HepG2 (cell line): ENCODE data around the gene SLC34A3. TPM values are rescaled to one million over a fixed set of nuclear protein-coding genes. Genes with fewer than 3 reads are reported as not detected.

ENCODE experiments used
- MAF1 ChIP-seq: sonication (generic); formaldehyde crosslinking; IDR thresholded peaks from 2 replicates; pipeline ENCODE4 v1.5.0; 2020; ENCODE audit warnings: missing genetic modification reagents, borderline replicate concordance
- MAFK ChIP-seq, 2 experiments: IDR thresholded peaks in 1 of 2; conservative IDR thresholded peaks in 1 of 2; 2 replicates each; pipeline ENCODE4 v1.6.1; 2011; ENCODE audit warnings: improper control_type of control experiment in 2 of 2, low read length in 2 of 2
- NONO ChIP-seq, 2 experiments: fragments of 450-650 bp in 1 of 2; sonication (generic) in 1 of 2; formaldehyde crosslinking in 1 of 2; IDR thresholded peaks in 1 of 2; conservative IDR thresholded peaks in 1 of 2; 2 replicates each; pipeline versions ENCODE4 v1.6.1 to v1.8.0; 2017 to 2022; ENCODE audit warnings: mild to moderate bottlenecking in 1 of 2, missing genetic modification reagents in 1 of 2, moderate library complexity in 1 of 2
- ONECUT2 ChIP-seq: sonication (generic); formaldehyde crosslinking; IDR thresholded peaks from 2 replicates; pipeline ENCODE4 v1.4.0; 2020; ENCODE audit warnings: missing genetic modification reagents
- PAWR ChIP-seq: sonication (generic); formaldehyde crosslinking; IDR thresholded peaks from 2 replicates; pipeline ENCODE4 v1.4.0; 2020; ENCODE audit warnings: missing genetic modification reagents, mild to moderate bottlenecking, borderline replicate concordance
- SSRP1 ChIP-seq: IDR thresholded peaks from 2 replicates; pipeline ENCODE4 v1.6.1; 2016; ENCODE audit warnings: control low read depth
- TBP ChIP-seq: sonication (generic); formaldehyde crosslinking; IDR thresholded peaks from 2 replicates; pipeline ENCODE4 v1.5.0; 2020; ENCODE audit warnings: missing genetic modification reagents
- TIGD3 ChIP-seq: sonication (generic); formaldehyde crosslinking; IDR thresholded peaks from 2 replicates; pipeline ENCODE4 v1.5.1; 2020; ENCODE audit warnings: mild to moderate bottlenecking, missing genetic modification reagents, borderline replicate concordance
- ZBTB49 ChIP-seq: sonication (generic); formaldehyde crosslinking; IDR thresholded peaks from 2 replicates; pipeline ENCODE4 v1.4.0; 2020; ENCODE audit warnings: missing genetic modification reagents, borderline replicate concordance
- ZNF280D ChIP-seq: sonication (generic); formaldehyde crosslinking; IDR thresholded peaks from 2 replicates; pipeline ENCODE4 v1.5.1; 2020; ENCODE audit warnings: mild to moderate bottlenecking, missing genetic modification reagents
- ZNF547 ChIP-seq: sonication (generic); formaldehyde crosslinking; IDR thresholded peaks from 2 replicates; pipeline ENCODE4 v1.5.1; 2020; ENCODE audit warnings: mild to moderate bottlenecking, missing genetic modification reagents
- ZNF574 ChIP-seq: sonication (generic); formaldehyde crosslinking; IDR thresholded peaks from 2 replicates; pipeline ENCODE4 v1.4.0; 2020; ENCODE audit warnings: missing genetic modification reagents
- ZNF589 ChIP-seq: sonication (generic); formaldehyde crosslinking; conservative IDR thresholded peaks from 2 replicates; pipeline ENCODE4 v1.8.0; 2022; ENCODE audit warnings: mild to moderate bottlenecking, moderate library complexity, missing genetic modification reagents
- ZNF720 ChIP-seq: sonication (generic); formaldehyde crosslinking; IDR thresholded peaks from 2 replicates; pipeline ENCODE4 v1.4.0; 2020; ENCODE audit warnings: missing genetic modification reagents
- ZNF761 ChIP-seq: sonication (generic); formaldehyde crosslinking; conservative IDR thresholded peaks from 2 replicates; pipeline ENCODE4 v1.4.0; 2020; ENCODE audit warnings: mild to moderate bottlenecking, missing genetic modification reagents
- ZNF777 ChIP-seq: sonication (generic); formaldehyde crosslinking; IDR thresholded peaks from 2 replicates; pipeline ENCODE4 v1.4.0; 2020; ENCODE audit warnings: missing genetic modification reagents
- ZNF891 ChIP-seq: sonication (generic); formaldehyde crosslinking; IDR thresholded peaks from 2 replicates; pipeline ENCODE4 v1.5.0; 2020; ENCODE audit warnings: mild to moderate bottlenecking, missing genetic modification reagents
- polyA plus RNA-seq, 8 experiments: library from polyadenylated mRNA; depleted of rRNA in 3 of 8; stranded (reverse) in 7 of 8; unstranded in 1 of 8; fragments of >200 nt; fragmentation: Illumina TruSeq in 4 of 8; extraction: Trizol in 4 of 8; gene quantifications; 2 replicates each; pipeline versions ENCODE4 v1.2.1 to v1.2.3, GENCODE V29; 2011 to 2016; ENCODE audit warnings: low read depth in 4 of 8, missing spikeins in 1 of 8, mixed read lengths in 1 of 8; ENCODE audit not compliant: insufficient read depth in 1 of 8
- total RNA-seq, 5 experiments: library from RNA; depleted of rRNA; stranded (reverse); fragments of >200 nt; fragmentation: Illumina TruSeq; extraction: Trizol; gene quantifications; 2 replicates each; pipeline ENCODE4 v1.2.3, GENCODE V29; 2016; ENCODE audit warnings: low read depth in 1 of 5

SLC34A3 gene
- total and polyA plus RNA-seq, 2 of the 13 experiments (the other 11 are each of a cell fraction or from before 2014, with no cell fraction given), result 0.07 to 1.0 TPM

GRCh38 chr9:137242269-137243203 is 11.8 kb downstream of the SLC34A3 start (continued):
- peak; percentile 63; the same call in 1 of the 2 replicates for TF ChIP-seq TIGD3 (CRISPR knock-in tag)
- no peak for TF ChIP-seq ZNF761 (CRISPR knock-in tag)
- TF ChIP-seq TBP, result no peak
- TF ChIP-seq ZNF280D (CRISPR knock-in tag), result 0 out of 2 replicates have a peak, but pooled peaks have one; percentile 37
- TF ChIP-seq ZNF589 (CRISPR knock-in tag), result no peak
- no peak for TF ChIP-seq MAF1
- no peak for TF ChIP-seq SSRP1 (CRISPR knock-in tag)
- no peak for TF ChIP-seq PAWR (CRISPR knock-in tag)
- no peak for TF ChIP-seq MAFK (conservative IDR thresholded peaks at IDR 0.05 in 1 of 2, IDR thresholded peaks at IDR 0.05 in 1 of 2; ENCODE audit: low read length in 2 of 2)
- TF ChIP-seq ZNF891, result no peak
- TF ChIP-seq ZNF574 (CRISPR knock-in tag), result no peak
- no peak for TF ChIP-seq NONO (IDR thresholded peaks at IDR 0.05)
- TF ChIP-seq NONO (CRISPR knock-in tag; conservative IDR thresholded peaks at IDR 0.05), result 0 out of 2 replicates have a peak, but pooled peaks have one; percentile 32
- 0 out of 2 replicates have a peak, but pooled peaks have one; percentile 8 for TF ChIP-seq ZNF547 (CRISPR knock-in tag)
- TF ChIP-seq ONECUT2, result no peak
- TF ChIP-seq ZBTB49, result no peak
- 0 out of 2 replicates have a peak, but pooled peaks have one; percentile 1 for TF ChIP-seq ZNF777 (CRISPR knock-in tag)
- TF ChIP-seq ZNF720 (CRISPR knock-in tag), result no peak
